NCI-H82 treated with DMSO at 0.1 percent for 48 hours (cell line): ENCODE data around the gene ZBTB21.
"Not testable (repeated sequence)": the region's sequence is repeated elsewhere in the genome, so short reads cannot be mapped to it uniquely, and the experiment has no call there.

ENCODE experiments used
- DNase-seq: peaks from one replicate; lab custom pipeline; 2025; ENCODE audit not compliant: unreplicated experiment; lab: John Stamatoyannopoulos, UW

ZBTB21 gene

DNA sequence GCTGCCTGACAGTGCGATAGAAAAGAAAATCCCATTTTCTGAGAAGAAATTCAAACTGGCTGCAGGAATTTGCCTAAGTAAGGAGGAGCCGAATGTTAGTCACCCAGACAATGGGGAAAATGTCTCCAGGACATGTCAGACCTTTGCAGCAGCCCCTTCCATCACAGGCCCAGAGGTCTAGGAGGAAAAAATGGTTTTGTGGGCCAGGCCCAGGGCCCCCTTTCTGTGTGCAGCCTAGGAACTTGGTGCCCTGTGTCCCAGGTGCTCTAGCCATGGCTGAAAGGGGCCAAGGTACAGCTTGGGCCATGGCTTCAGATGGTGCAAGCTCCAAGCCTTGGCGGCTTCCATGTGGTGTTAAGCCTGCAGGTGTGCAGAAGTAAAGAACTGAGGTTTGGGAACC lies 14.6 kb downstream of the ZBTB21 start:
- no peak for DNase-seq

DNA sequence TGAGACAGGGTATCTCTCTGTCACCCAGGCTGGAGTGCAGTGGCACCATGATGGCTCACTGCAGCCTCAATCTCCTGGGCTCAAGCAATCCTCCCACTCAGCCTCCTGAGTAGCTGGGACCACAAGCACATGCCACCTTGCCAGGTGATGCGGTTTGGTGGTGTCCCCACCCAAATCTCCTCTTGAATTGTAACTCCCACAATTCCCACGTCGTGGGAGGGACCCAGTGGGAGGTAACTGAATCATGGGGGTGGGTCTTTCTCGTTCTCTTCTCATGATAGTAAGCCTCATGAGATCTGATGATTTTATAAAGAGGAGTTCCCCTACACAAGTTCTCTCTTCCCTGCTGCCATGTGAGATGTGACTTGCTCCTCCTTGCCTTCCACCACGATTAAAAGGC lies 15.5 kb downstream of the ZBTB21 start:
- DNase-seq: not testable (repeated sequence)

GRCh38 chr21:41993744-41994143 lies 16.4 kb downstream of the ZBTB21 start:
- no peak for DNase-seq

- no peak for DNase-seq
These were observed 17.6 kb downstream of the ZBTB21 start for GRCh38 chr21:41992576-41992975.

- DNase-seq: no peak
These were observed 18.5 kb downstream of the ZBTB21 start for GRCh38 chr21:41991659-41992058.

- no peak for DNase-seq
These were observed 20.5 kb downstream of the ZBTB21 start for GRCh38 chr21:41989698-41990097.

GRCh38 chr21:41987310-41987709 lies 22.9 kb downstream of the ZBTB21 start:
- no peak for DNase-seq

GRCh38 chr21:41985662-41986416 lies 24.3 kb downstream of the ZBTB21 start:
- DNase-seq: no peak

DNA sequence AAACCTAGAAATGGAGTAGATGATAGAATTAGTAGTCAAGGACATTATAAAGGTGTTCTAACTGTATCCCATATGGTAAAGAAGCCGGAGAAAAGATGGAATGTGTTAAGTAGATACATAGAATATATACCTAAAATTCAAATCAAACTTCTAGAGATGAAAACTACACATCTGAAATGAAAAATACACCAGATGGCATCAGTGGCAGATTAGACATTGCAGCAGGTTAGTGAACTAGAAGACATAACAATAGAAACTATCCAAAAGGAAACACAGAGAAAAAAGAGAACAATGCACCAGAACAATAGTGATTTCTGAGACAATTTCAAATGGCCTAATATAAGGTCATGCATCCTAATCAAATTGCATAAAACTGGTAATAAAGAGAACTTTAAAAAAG lies 26.9 kb downstream of the ZBTB21 start:
- no peak for DNase-seq

DNA sequence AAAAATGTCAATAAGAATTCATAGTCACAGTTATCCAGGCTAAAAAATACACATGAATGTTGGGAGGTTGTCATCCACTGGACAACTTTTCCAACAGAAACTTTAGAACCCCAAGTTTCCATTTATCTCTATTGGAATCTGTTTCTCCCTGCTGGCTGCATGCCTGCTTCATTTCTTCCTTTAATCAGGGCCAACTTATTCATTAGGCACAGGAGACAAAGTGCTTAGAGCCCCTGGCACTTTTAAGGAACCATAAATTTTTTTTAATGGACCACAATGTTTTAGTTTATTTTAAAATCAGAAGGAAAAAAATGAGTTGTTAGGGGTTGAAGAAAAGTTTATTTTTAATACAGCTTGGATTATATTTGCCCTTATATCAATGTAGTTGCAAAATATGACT lies 29.6 kb downstream of the ZBTB21 start:
- DNase-seq: no peak

DNA sequence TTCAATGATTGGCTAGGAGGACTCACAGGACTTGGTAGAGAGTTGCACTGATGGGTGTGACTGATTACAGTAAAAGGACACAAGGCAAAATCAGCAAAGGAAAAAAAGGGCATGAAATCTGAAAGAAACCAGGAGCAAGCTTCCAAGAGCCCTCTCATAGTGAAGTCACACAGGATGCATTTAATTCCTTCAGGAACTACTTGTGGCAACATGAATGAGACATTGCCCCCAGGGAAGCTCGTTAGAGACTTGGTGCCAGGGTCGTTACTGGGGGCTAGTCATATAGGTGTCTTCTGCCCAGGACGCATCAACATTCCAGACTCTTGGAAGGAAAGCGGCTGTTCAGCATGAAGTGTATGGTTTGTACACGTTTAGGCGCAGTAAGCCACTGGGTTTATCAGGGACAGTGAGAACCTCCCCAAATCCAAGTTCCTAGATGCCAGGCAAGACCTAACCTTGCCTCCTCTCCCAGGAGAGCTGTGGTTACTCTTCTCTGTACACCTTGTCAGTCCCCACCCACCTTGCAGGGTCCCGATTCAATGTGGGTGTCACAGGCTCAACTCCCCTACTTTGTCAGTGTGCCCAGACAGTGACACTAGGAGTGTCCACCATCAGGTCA lies 30.3 kb downstream of the ZBTB21 start:
- DNase-seq: no peak

DNA sequence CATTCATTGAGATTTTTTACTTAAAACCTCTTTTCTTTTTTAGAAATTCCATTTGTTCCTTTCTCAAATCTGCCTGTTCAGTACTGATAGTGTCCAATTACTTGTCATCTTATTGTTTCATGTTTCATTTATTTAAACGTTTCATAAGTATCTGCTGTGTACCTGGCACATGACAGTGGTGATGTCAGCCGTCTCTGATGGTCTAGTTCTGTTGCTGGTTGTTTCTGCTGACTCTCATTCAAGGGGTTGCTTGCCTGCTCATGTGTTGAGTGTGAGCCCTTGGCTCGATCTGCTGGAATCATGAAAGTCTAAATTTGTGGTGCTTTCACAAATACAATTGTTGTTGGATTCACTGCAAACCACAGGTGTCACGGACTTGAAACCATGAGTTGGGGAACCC lies 30.8 kb downstream of the ZBTB21 start:
- no peak for DNase-seq

DNA sequence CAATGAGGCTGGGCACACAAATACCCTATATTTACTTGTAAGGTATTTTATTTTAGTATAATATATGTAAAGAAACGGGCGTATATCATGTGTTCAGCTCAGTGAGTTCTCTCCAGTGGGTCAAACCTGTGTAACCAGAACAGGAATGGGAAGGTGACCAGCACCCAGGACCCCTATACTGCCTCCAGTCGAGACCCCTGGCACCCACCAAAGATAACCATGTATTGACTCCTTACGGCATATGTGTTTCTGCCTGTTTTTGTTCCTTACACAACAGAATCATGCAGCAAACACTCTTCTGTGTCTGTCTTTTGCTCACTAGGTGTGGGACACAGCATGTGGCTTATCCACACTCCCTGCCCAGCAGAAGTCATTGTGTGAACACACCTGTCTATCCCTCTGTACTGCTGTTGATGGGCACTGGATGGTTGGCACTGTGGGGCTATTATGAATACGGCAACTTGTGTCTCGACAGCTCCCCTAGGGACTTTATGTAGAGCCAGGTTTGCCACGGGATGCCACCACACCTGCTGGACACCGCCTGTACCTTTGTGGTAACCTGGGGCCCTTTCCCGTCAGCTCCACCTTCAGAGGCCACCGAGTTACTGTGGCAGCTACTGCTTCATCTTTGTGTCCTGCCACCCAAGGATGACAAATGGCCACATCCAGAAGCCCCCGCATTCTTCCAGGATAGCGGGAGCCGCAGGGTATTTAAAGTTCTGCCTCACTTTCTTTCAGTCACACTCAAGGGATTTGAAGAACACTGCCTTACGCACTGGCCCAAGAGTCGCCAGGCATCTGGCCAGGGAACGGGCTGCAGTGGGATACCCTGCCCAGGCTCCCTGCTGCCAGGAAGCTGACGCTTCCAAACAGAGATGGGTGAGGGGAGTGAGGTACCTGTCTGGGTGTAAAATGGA lies 32.9 kb downstream of the ZBTB21 start:
- DNase-seq: no peak

- DNase-seq: no peak
These were observed 33.5 kb downstream of the ZBTB21 start for GRCh38 chr21:41976611-41977010.

GRCh38 chr21:41975391-41976272 lies 34.5 kb downstream of the ZBTB21 start:
- no peak for DNase-seq

GRCh38 chr21:41974752-41975053 lies 35.5 kb downstream of the ZBTB21 start:
- no peak for DNase-seq

- no peak for DNase-seq
These were observed 36.1 kb downstream of the ZBTB21 start for GRCh38 chr21:41973861-41974751.

- no peak for DNase-seq
These were observed 36.7 kb downstream of the ZBTB21 start for GRCh38 chr21:41973427-41973831.

DNA sequence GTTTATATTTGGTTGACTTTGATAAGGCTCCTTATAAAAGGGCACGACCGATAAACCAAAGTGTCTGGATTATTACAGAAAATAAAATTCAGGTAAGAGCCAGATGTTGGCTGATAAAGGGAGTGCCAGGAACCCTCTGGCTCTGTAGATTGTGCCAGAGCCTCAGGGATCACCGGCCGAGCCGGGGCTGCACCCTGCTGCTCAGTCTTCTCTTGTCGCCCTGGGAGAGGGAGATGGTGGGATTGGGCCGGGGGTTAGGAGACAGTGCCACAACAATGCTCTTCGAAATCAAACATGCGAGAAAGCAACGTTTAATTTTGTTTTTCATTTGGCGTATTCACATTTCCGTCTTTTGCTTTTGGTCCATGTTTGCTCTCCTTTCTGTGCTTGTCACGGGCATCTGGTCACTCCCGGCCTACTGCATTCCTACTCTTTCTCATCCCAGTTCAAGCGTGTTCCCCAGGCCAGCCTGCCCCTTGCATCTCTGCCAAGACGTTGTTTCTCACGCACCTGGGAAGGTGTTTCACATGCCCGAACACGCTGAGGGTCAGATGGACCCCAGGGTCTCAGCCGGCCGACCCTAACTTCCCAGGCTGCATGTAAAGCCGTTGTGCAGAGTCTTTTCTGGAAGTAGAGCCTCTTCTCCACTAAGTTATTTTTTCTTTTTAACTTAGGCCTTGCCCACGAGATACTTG lies 37.5 kb downstream of the ZBTB21 start:
- DNase-seq: no peak
